BLaER1 treated with 17β-estradiol and CSF1 and Interleukin-3, amounts not matched to agents 10 nM and 100 nM (cell line): ENCODE data around the gene ADK.
"Not testable (repeated sequence)": the region's sequence is repeated elsewhere in the genome, so short reads cannot be mapped to it uniquely, and the experiment has no call there.

Experiments
- H3K27ac ChIP-seq, 11 experiments: shearing (Covaris generic); formaldehyde crosslinking; 2 replicates each; pipeline ENCODE4 v1.8.1; 2022
- H3K27me3 ChIP-seq, 11 experiments: shearing (Covaris generic); formaldehyde crosslinking; 2 replicates each; pipeline ENCODE4 v1.8.1; 2022
- H3K36me3 ChIP-seq, 11 experiments: shearing (Covaris generic); formaldehyde crosslinking; 2 replicates each; pipeline ENCODE4 v1.8.1; 2022
- H3K4me1 ChIP-seq, 10 experiments: shearing (Covaris generic); formaldehyde crosslinking; 2 replicates each; pipeline ENCODE4 v1.8.1; 2022
- H3K4me2 ChIP-seq, 11 experiments: shearing (Covaris generic); formaldehyde crosslinking; 2 replicates each; pipeline ENCODE4 v1.8.1; 2022
- H3K4me3 ChIP-seq, 10 experiments: shearing (Covaris generic); formaldehyde crosslinking; 2 replicates each; pipeline ENCODE4 v1.8.1; 2022
- H3K9ac ChIP-seq, 11 experiments: shearing (Covaris generic); formaldehyde crosslinking; 2 replicates each; pipeline ENCODE4 v1.8.1; 2022
- H3K9me3 ChIP-seq, 11 experiments: shearing (Covaris generic); formaldehyde crosslinking; replicated peaks in 1 of 11; 2 replicates each; pipeline ENCODE4 v1.8.1; 2022
- H4K20me1 ChIP-seq, 11 experiments: shearing (Covaris generic); formaldehyde crosslinking; 2 replicates each; pipeline ENCODE4 v1.8.1; 2022
- Cebpa-rat ChIP-seq, 11 experiments: shearing (Covaris generic); IDR thresholded peaks; 2 replicates each; pipeline ENCODE4 v1.8.1; 2022

ADK gene

DNA sequence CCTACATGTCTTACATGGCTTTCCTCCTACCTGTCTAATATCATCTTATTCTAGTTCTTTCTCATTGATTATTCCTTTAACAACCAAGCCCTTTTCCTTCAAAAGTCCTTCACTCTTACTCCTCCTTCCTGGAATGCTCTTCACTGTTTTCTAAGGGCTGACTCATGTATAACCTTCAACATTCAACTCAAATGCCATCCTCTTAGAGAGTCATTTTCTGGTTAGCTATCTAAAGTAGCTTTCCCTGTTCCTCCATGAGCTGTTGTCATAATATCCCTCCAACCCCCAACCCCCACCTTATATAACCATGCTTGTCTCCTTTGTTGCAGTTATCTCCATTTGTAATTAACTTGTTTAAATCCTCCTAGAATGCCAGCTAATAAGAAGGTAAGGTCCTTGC is 286.8 kb downstream of the ADK start:
- no peak for TF ChIP-seq Cebpa-rat (IDR thresholded peaks at IDR 0.05)
- H3K4me2 ChIP-seq, result no peak overlapping the region

DNA sequence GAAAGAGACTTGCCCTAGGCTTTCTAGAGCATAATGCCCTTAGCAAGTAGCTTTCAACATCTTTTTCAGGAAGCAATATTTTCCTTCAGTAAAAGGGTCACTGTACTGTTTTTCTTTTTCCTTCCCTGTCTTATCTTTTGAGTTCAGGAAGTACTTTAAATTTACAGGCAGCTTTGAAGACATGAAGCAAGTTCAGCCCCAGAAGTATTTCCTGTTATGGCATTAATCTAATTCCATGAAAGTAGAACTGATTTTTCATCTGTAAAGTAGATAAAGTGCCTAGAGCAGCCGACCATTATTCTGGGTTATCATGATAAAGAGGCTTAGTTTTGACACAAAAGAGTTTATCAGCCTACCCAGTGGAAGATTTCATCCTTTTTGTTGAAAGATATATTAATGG is 288.2 kb downstream of the ADK start:
- Histone ChIP-seq H3K4me1 (peaks cover 0 to 8% (median 6%) of the 10 kb centered on the region in 10 experiments; a peak in 11 of 20 replicates), H3K36me3 (peaks cover 0 to 47% (median 15%) of the 10 kb centered on the region in 11 experiments; a peak in 12 of 22 replicates), H4K20me1 (no peaks in the 10 kb centered on the region), H3K27me3 (no peaks in the 10 kb centered on the region), H3K4me2 (peak overlapping the region in 2 of 11 experiments; percentile 3 to 20; a peak in 2 of 22 replicates), H3K9ac (no peak overlapping the region), H3K4me3 (no peak overlapping the region), H3K27ac (no peak overlapping the region), H3K9me3 (0 out of 22 replicates have a peak, but pooled peaks cover 0 to 7% (median 0%) of the 10 kb centered on the region in 11 experiments)
- TF ChIP-seq Cebpa-rat (IDR thresholded peaks at IDR 0.05), result no peak

More for the DNA sequence above, 286.8 kb downstream of the ADK start:
- H3K9me3 ChIP-seq, result 0 out of 22 replicates have a peak, but pooled peaks cover 0 to 7% (median 0%) of the 10 kb centered on the region in 11 experiments
- no peak overlapping the region for H3K4me3 ChIP-seq
- peaks cover 0 to 47% (median 15%) of the 10 kb centered on the region in 11 experiments; a peak in 12 of 22 replicates for H3K36me3 ChIP-seq
- H3K27ac ChIP-seq, result no peak overlapping the region
- H3K4me1 ChIP-seq, result peaks cover 0 to 8% (median 6%) of the 10 kb centered on the region in 10 experiments; a peak in 11 of 20 replicates
- H4K20me1 ChIP-seq, result no peaks in the 10 kb centered on the region
- H3K9ac ChIP-seq, result no peak overlapping the region
- H3K27me3 ChIP-seq, result no peaks in the 10 kb centered on the region

DNA sequence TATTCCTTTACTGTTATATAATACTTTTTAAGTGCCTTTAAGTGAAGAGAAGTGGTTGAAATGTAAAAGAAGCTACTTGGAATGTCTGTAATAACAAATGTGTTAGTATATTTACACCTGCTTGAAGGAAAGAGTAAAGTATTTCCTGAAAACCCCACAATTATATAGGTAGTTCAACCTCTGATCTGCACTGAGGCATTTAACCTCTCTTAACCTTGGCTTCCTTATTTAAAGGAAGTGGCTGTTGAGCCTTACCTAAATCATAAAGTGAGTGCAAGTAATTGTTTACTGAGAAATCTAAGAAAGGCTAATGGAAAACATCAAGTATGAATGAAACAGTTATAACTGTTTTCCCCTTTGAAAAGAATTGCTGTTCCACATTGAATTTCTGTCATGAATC is 294.5 kb downstream of the ADK start:
- no peak overlapping the region for H3K4me3 ChIP-seq
- no peak for TF ChIP-seq Cebpa-rat (IDR thresholded peaks at IDR 0.05)
- no peak overlapping the region for H3K4me2 ChIP-seq

DNA sequence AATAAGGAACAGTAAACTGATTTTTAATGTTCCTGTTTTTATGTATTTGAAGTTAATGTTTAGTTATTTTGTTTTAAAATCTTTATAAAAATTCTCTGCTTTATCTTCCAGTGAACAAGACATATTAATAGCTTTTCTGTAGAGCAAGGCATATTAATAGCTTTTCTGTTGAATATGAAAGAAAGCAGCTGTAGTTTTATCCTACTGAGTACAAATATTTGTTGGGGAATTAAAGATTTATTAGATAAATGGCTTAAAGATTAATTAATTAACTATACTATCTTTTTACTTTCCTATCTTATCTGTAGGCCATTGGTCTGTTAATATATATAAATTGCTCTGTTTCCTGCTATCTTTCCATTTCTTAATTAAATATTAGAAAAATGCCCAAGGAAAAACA is 299.6 kb downstream of the ADK start:
- H4K20me1 ChIP-seq, result no peaks in the 10 kb centered on the region
- no peak overlapping the region for H3K9ac ChIP-seq
- no peak overlapping the region for H3K4me2 ChIP-seq
- no peak overlapping the region for H3K4me3 ChIP-seq
- no peak for TF ChIP-seq Cebpa-rat (IDR thresholded peaks at IDR 0.05)
- peaks cover 6 to 18% (median 13%) of the 10 kb centered on the region in 11 experiments for H3K36me3 ChIP-seq
- H3K27ac ChIP-seq, result no peak overlapping the region
- no peaks in the 10 kb centered on the region for H3K4me1 ChIP-seq
- H3K27me3 ChIP-seq, result no peaks in the 10 kb centered on the region
- peaks cover 5 to 14% (median 11%) of the 10 kb centered on the region in 11 experiments; a peak in 21 of 22 replicates for H3K9me3 ChIP-seq

More for the DNA sequence above, 294.5 kb downstream of the ADK start:
- Histone ChIP-seq H4K20me1 (no peaks in the 10 kb centered on the region), H3K27me3 (no peaks in the 10 kb centered on the region), H3K9me3 (0 out of 22 replicates have a peak, but pooled peaks cover 0 to 7% (median 0%) of the 10 kb centered on the region in 11 experiments), H3K27ac (no peak overlapping the region), H3K4me1 (no peaks in the 10 kb centered on the region), H3K36me3 (peaks cover 0 to 21% (median 8%) of the 10 kb centered on the region in 11 experiments; a peak in 10 of 22 replicates), H3K9ac (no peak overlapping the region)

- Histone ChIP-seq H3K4me3 (no peak overlapping the region), H4K20me1 (no peaks in the 10 kb centered on the region), H3K9ac (no peak overlapping the region), H3K27me3 (no peaks in the 10 kb centered on the region), H3K27ac (no peak overlapping the region), H3K4me2 (no peak overlapping the region), H3K36me3 (peaks cover 13 to 25% (median 19%) of the 10 kb centered on the region in 11 experiments), H3K9me3 (peaks cover 12 to 20% (median 18%) of the 10 kb centered on the region in 11 experiments; a peak in 21 of 22 replicates), H3K4me1 (no peaks in the 10 kb centered on the region)
- TF ChIP-seq Cebpa-rat (IDR thresholded peaks at IDR 0.05), result no peak
Measured at GRCh38 chr10:74451127-74451829, 300.3 kb downstream of the ADK start.

DNA sequence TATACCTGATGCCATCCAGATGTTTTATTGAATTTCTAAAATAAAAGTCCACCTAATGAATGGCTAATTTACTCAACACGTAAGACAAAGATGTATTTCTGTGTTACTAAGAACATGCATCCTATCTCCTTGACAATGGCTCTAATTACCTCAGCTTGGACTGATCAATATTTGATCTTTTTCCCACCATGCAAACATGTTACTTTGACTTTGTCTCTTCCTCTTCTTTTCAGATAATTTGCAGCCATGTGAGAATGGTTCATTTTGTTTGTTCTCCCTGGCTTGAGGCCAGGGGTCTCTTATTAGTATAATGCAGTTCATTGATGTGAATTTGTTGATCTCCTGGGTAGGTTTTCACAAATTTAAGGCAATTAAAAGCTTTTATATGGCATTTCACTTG is 302.1 kb downstream of the ADK start:
- Histone ChIP-seq H3K9ac (no peak overlapping the region), H3K27ac (no peak overlapping the region), H3K4me1 (no peaks in the 10 kb centered on the region), H3K4me3 (no peak overlapping the region), H3K27me3 (no peaks in the 10 kb centered on the region), H4K20me1 (no peaks in the 10 kb centered on the region), H3K4me2 (no peak overlapping the region), H3K36me3 (peaks cover 13 to 30% (median 22%) of the 10 kb centered on the region in 11 experiments), H3K9me3 (peaks cover 13 to 28% (median 24%) of the 10 kb centered on the region in 11 experiments; a peak in 21 of 22 replicates)
- no peak for TF ChIP-seq Cebpa-rat (IDR thresholded peaks at IDR 0.05)

DNA sequence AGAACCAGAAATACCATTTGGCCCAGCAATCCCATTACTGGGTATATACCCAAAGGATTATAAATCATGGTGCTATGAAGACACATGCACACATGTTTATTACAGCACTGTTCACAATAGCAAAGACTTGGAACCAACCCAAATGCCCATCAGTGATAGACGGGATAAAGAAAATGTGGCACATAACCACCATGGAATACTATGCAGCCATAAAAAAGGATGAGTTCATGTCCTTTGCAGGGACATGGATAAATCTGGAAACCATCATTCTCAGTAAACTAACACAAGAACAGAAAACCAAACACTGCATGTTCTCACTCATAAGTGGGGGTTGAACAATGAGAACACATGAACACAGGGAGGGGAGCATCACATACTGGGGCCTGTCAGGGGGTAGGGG is 306.5 kb downstream of the ADK start:
- H3K9ac ChIP-seq, H3K4me3 ChIP-seq, H3K27ac ChIP-seq, H4K20me1 ChIP-seq, H3K4me1 ChIP-seq, H3K27me3 ChIP-seq, H3K4me2 ChIP-seq: not testable (repeated sequence)
- Histone ChIP-seq H3K9me3 (peaks cover 13 to 28% (median 24%) of the 10 kb centered on the region in 11 experiments; a peak in 21 of 22 replicates), H3K36me3 (peaks cover 13 to 30% (median 22%) of the 10 kb centered on the region in 11 experiments)

GRCh38 chr10:74460812-74461211 is 309.8 kb downstream of the ADK start:
- Histone ChIP-seq H3K4me3 (no peak overlapping the region), H3K9ac (no peak overlapping the region), H3K27me3 (no peaks in the 10 kb centered on the region), H3K4me2 (no peak overlapping the region), H3K4me1 (no peaks in the 10 kb centered on the region), H4K20me1 (no peaks in the 10 kb centered on the region), H3K9me3 (peaks cover 5 to 17% (median 10%) of the 10 kb centered on the region in 11 experiments; a peak in 20 of 22 replicates), H3K36me3 (peaks cover under 1 to 23% (median 9%) of the 10 kb centered on the region in 11 experiments; a peak in 20 of 22 replicates), H3K27ac (no peak overlapping the region)
- no peak for TF ChIP-seq Cebpa-rat (IDR thresholded peaks at IDR 0.05)

DNA sequence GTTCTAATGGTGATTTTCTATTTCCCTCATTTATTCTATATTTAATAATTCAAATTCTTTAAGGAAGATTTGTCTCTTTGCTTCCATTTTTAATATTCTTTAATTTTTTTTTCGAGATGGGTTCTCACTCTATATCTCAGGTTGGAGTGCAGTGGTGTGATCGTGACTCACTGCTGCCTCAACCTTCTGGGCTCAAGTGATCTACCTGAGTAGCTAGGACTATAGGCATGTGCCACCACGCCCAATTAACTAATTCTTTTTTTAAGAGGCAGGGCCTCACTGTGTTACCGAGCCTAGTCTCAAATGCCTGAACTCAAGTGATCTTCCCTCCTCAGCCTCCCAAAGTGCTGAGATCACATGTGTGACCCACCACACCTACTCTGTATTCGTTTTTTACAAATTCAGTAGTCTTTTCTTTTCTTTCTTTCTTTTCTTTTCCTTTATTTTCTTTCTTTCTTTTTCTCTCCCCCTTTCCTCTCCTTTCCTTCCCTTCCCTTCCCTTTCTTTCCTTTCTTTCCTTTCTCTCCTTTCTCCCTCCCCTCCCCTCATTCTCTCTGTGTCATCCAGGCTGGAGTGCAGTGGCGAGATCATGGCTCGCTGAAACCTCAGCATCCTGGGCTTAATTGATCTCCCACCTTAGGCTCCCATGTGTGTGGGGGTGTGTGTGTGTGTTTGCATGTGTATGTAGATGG is 323.1 kb downstream of the ADK start:
- Histone ChIP-seq H3K4me2 (no peak overlapping the region), H4K20me1 (no peaks in the 10 kb centered on the region), H3K27me3 (no peaks in the 10 kb centered on the region), H3K9me3 (peaks cover 0 to 15% (median 4%) of the 10 kb centered on the region in 11 experiments; a peak in 5 of 22 replicates), H3K36me3 (peaks cover 4 to 52% (median 23%) of the 10 kb centered on the region in 11 experiments; a peak in 20 of 22 replicates), H3K9ac (no peak overlapping the region), H3K27ac (no peak overlapping the region), H3K4me1 (no peaks in the 10 kb centered on the region), H3K4me3 (no peak overlapping the region)
- TF ChIP-seq Cebpa-rat (IDR thresholded peaks at IDR 0.05), result no peak

DNA sequence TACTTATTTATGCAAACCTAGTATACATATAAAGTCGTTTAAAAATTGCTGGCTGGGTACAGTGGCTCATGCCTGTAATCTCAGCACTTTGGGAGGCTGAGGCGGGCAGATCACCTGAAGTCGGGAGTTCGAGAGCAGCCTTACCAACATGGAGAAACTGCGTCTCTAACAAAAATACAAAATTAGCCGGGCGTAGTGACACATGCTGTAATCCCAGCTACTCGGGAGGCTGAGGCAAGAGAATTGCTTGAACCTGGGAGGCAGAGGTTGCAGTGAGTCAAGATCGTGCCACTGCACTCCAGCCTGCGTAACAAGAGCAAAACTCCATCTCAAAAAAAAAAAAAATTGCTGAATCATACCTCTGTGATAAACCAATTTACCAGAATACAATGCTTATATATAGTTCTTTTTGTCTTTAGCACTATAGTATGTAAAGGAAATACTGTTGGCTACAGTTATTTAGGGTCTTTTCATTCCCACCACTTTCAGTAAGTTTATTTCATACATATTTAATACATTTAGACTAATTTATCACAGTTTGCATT is 325.2 kb downstream of the ADK start:
- H3K9ac ChIP-seq, H3K27ac ChIP-seq, H4K20me1 ChIP-seq, H3K4me3 ChIP-seq, H3K27me3 ChIP-seq, H3K4me2 ChIP-seq, H3K4me1 ChIP-seq: not testable (repeated sequence)
- Histone ChIP-seq H3K9me3 (peaks cover 12 to 27% (median 17%) of the 10 kb centered on the region in 11 experiments; a peak in 20 of 22 replicates), H3K36me3 (peaks cover 13 to 46% (median 19%) of the 10 kb centered on the region in 11 experiments; a peak in 19 of 22 replicates)
